DND-41 (cell line): ENCODE results near the gene TRAF1.

Experiments
- ATAC-seq: fragments of 200-7000 bp; cut with Tn5 transposase; 3 replicates; pipeline ENCODE4 v1.9.1; 2021; ENCODE audit warnings: low read depth; ENCODE audit not compliant: insufficient read depth
- DNase-seq: peaks from one replicate; pipeline ENCODE4 v3.0.0-alpha.2; 2020
- H2AFZ ChIP-seq: 2 replicates; pipeline ENCODE4 v1.6.0; 2012; ENCODE audit warnings: low read depth, low read length
- H3K27ac ChIP-seq: 2 replicates; pipeline ENCODE4 v1.5.1; 2012; ENCODE audit warnings: low read length, inconsistent platforms
- H3K27me3 ChIP-seq: fragments of 200-600 bp; sonication (generic); 2 replicates; pipeline ENCODE4 v1.6.0; 2012; ENCODE audit warnings: low read length, mild to moderate bottlenecking, inconsistent platforms; ENCODE audit not compliant: insufficient read depth, poor library complexity
- H3K36me3 ChIP-seq: 2 replicates; pipeline ENCODE4 v1.5.1; 2012; ENCODE audit warnings: low read length, inconsistent platforms; ENCODE audit not compliant: insufficient read depth
- H3K4me1 ChIP-seq: 2 replicates; pipeline ENCODE4 v1.5.1; 2012; ENCODE audit warnings: mild to moderate bottlenecking, low read length; ENCODE audit not compliant: insufficient read depth
- H3K4me2 ChIP-seq: 2 replicates; pipeline ENCODE4 v1.6.0; 2012; ENCODE audit warnings: mild to moderate bottlenecking, moderate library complexity, low read length, inconsistent platforms; ENCODE audit not compliant: insufficient read depth
- H3K4me3 ChIP-seq, 2 experiments: fragments of 200-600 bp in 1 of 2; shearing (Covaris generic) in 1 of 2; 2 replicates each; pipeline ENCODE4 v1.5.1; 2012 to 2016; ENCODE audit warnings: inconsistent platforms in 2 of 2, low read length in 2 of 2, mild to moderate bottlenecking in 2 of 2, low read depth in 1 of 2, moderate library complexity in 1 of 2
- H3K79me2 ChIP-seq: 2 replicates; pipeline ENCODE4 v1.6.0; 2012; ENCODE audit warnings: low read length, inconsistent platforms; ENCODE audit not compliant: insufficient read depth
- H3K9ac ChIP-seq: 2 replicates; pipeline ENCODE4 v1.6.0; 2012; ENCODE audit warnings: low read depth, mild to moderate bottlenecking, inconsistent platforms, low read length, moderate library complexity
- H3K9me3 ChIP-seq: 2 replicates; pipeline ENCODE4 v1.5.1; 2012; ENCODE audit warnings: low read length, moderate library complexity, mild to moderate bottlenecking, inconsistent platforms; ENCODE audit not compliant: insufficient read depth, severe bottlenecking
- H4K20me1 ChIP-seq: 2 replicates; pipeline ENCODE4 v1.6.0; 2012; ENCODE audit warnings: low read length; ENCODE audit not compliant: insufficient read depth
- EZH2 ChIP-seq: IDR thresholded peaks from 3 replicates; pipeline ENCODE4 v1.6.1; 2012; ENCODE audit warnings: borderline replicate concordance, low read depth, mild to moderate bottlenecking, moderate library complexity, low read length, inconsistent platforms; ENCODE audit not compliant: severe bottlenecking
- TF ChIP-seq, protein P1 (sequence below): IDR thresholded peaks from 2 replicates; pipeline ENCODE4 v1.5.1; 2012; ENCODE audit warnings: borderline replicate concordance, low read length, moderate library complexity, mild to moderate bottlenecking; ENCODE audit not compliant: poor library complexity, severe bottlenecking; ENCODE audit errors: extremely low read depth

Gene TRAF1

GRCh38 chr9:120874226-120875194, 52.1 kb downstream of the TRAF1 start:
- Histone ChIP-seq H3K4me2 (no peak overlapping the region), H3K9me3 (no peaks in the 10 kb centered on the region), H3K4me3 (no peak overlapping the region), H3K27me3 (no peaks in the 10 kb centered on the region), H3K9ac (peak overlapping the region; percentile 75; the same call in 1 of the 2 replicates), H2AFZ (no peak overlapping the region), H4K20me1 (no peaks in the 10 kb centered on the region), H3K27ac (peak overlapping the region; percentile 96), H3K79me2 (peaks cover 29% of the 10 kb centered on the region), H3K36me3 (peaks cover 68% of the 10 kb centered on the region), H3K4me1 (peaks cover 35% of the 10 kb centered on the region)
- no peak for TF ChIP-seq EZH2
- TF ChIP-seq, protein P1, sequence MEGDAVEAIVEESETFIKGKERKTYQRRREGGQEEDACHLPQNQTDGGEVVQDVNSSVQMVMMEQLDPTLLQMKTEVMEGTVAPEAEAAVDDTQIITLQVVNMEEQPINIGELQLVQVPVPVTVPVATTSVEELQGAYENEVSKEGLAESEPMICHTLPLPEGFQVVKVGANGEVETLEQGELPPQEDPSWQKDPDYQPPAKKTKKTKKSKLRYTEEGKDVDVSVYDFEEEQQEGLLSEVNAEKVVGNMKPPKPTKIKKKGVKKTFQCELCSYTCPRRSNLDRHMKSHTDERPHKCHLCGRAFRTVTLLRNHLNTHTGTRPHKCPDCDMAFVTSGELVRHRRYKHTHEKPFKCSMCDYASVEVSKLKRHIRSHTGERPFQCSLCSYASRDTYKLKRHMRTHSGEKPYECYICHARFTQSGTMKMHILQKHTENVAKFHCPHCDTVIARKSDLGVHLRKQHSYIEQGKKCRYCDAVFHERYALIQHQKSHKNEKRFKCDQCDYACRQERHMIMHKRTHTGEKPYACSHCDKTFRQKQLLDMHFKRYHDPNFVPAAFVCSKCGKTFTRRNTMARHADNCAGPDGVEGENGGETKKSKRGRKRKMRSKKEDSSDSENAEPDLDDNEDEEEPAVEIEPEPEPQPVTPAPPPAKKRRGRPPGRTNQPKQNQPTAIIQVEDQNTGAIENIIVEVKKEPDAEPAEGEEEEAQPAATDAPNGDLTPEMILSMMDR: no peak
- DNase-seq (no peak), ATAC-seq (no peak)

- Histone ChIP-seq H3K79me2 (peaks cover 29% of the 10 kb centered on the region), H3K4me3 (no peak overlapping the region), H3K4me2 (no peak overlapping the region), H2AFZ (no peak overlapping the region), H3K27me3 (no peaks in the 10 kb centered on the region), H3K36me3 (peaks cover 75% of the 10 kb centered on the region), H3K27ac (no peak overlapping the region; the same call in 1 of the 2 replicates), H3K9me3 (no peaks in the 10 kb centered on the region), H4K20me1 (no peaks in the 10 kb centered on the region), H3K4me1 (peaks cover 26% of the 10 kb centered on the region), H3K9ac (no peak overlapping the region)
- ATAC-seq (no peak), DNase-seq (no peak)
- TF ChIP-seq EZH2: no peak
- TF ChIP-seq, protein P1: no peak
These were observed 53.1 kb downstream of the TRAF1 start for GRCh38 chr9:120873512-120873911.

DNA sequence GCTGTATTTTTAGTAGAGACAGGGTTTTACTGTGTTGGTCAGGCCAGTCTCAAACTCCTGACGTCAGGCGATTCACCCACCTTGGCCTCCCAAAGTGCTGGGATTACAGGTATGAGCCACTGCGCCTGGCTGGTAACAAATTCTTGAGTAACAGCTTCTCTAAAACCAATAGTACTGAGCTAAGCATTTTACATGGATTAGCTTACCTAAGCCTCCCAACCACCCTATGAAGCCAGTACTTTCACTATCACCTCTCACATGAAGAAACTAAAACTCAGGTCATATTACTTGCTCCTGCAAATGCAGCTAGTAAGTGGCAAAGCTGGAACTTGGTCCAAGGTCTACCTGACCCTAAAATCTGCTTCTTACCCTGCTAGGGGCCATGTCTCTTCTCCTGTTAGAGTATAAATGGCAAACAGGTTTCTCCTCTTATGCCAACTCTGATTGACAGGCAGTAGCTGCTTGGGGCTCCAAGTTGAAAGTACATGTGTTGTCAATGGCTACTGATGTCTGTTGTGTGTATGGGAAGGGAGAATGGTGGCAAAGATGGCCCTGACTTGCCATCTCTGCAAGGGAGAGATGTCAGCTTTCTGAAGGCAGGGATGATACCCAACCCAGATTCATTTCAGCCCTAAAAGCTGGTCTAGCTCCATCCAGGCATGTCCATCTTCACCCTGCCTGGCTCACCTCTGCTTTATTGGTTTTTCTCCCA, 53.6 kb downstream of the TRAF1 start:
- Histone ChIP-seq H4K20me1 (no peaks in the 10 kb centered on the region), H3K36me3 (peaks cover 81% of the 10 kb centered on the region), H3K4me3 (no peak overlapping the region), H3K4me1 (peaks cover 20% of the 10 kb centered on the region), H3K27me3 (no peaks in the 10 kb centered on the region), H3K79me2 (peaks cover 25% of the 10 kb centered on the region), H3K9me3 (no peaks in the 10 kb centered on the region), H3K9ac (no peak overlapping the region), H2AFZ (no peak overlapping the region), H3K27ac (peak overlapping the region; percentile 36), H3K4me2 (no peak overlapping the region)
- no peak for TF ChIP-seq EZH2
- TF ChIP-seq, protein P1: no peak
- DNase-seq: no peak
- no peak for ATAC-seq
